GM12874 (cell line): ENCODE measurements around the gene DCUN1D2.

Source experiments
- CTCF ChIP-seq: IDR thresholded peaks from 2 replicates; pipeline ENCODE4 v1.5.1; 2011; ENCODE audit warnings: low read depth, mild to moderate bottlenecking, control low read depth, low read length, moderate library complexity; ENCODE audit not compliant: insufficient read depth

The DCUN1D2 gene

DNA sequence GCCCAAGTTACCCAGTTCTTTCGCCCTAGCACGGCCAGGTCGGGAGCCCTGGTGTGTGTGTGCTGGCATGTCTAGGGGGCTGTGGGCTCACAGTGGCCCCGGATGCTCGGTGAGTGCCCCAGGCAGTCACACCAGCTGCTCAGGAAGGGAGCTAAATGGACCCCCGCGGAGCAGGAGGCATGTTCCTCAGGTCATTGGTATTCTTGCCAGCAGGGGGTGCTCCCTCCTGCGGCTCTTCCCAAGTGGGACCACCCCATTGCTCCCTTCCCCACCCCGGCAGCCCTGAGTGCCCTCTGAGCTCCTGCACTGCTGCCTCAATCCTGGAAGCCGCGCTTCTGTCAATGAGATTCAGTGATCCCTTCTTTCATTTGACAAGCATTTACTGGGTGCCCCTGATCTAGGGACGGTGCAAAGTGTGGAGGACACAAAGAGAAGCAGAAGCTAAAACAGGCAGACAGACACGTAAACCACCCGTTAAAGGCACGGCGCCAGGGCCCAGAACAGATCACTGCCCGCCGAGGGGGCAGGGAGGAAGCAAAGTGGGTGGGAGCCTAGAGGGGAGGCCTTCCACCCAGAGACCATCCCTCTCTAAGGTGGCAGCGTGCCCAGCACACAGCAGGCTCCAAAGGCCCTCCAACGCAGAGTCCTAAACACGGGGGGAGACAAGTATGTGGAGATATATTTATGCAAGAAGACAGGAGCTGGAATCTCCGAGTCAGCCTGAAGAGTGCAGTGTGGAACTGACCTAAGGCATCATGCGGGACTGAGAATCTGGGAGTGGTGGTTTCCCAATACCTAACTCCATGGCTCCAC, 32.1 kb downstream of the DCUN1D2 start:
- peak; percentile 50 for TF ChIP-seq CTCF

GRCh38 chr13:113457510-113457909, 33.0 kb downstream of the DCUN1D2 start:
- TF ChIP-seq CTCF, result no peak

DNA sequence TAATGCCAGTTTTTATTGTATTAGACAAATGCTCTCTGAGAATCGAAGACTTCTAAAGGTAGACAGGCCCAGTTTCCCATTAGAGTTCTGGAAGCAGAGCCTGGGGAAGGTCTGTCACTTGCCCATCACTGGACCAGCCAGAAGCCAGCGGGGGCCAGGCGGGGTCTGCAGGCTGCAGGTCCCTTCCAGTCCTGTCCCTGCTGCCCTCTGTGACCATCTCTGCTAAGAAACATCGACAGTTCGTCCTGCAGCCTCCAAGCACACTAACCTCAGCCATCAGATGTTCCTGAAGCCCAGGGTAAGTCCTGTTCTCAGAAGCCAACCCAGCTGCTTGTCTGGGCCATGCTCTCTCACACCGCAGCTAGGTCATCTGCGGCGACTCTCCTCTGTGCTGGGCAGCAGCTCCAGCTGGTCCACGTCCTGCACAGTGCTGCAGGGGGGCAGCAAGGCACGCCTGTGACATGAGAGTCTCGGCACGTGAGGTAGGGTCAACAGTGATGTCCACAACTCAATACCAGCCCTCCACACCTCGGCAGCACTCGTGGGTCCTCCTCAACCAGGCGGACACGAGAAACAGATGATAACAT, 34.3 kb downstream of the DCUN1D2 start:
- no peak for TF ChIP-seq CTCF

DNA sequence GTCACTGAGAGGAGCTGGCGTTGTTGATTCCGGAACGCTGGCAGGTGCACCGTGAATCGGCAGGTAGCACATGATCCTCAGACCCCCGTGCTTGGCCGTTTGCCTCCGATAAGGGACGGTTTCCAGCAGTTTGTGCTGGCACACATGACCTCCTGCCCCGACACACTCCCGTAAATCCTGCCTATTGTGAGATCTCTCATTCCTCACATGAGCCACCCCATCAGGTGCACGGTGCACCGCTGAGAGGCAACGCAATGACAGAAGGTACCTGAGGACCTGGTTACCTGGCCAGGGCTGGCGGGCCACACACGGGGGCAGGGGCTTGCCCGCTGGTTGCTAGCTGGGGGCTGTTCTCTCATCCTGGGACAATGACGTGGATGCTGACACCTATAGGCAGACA, 35.1 kb downstream of the DCUN1D2 start:
- TF ChIP-seq CTCF, result no peak

- TF ChIP-seq CTCF, result no peak
Measured at GRCh38 chr13:113454936-113455335, 35.6 kb downstream of the DCUN1D2 start.

DNA sequence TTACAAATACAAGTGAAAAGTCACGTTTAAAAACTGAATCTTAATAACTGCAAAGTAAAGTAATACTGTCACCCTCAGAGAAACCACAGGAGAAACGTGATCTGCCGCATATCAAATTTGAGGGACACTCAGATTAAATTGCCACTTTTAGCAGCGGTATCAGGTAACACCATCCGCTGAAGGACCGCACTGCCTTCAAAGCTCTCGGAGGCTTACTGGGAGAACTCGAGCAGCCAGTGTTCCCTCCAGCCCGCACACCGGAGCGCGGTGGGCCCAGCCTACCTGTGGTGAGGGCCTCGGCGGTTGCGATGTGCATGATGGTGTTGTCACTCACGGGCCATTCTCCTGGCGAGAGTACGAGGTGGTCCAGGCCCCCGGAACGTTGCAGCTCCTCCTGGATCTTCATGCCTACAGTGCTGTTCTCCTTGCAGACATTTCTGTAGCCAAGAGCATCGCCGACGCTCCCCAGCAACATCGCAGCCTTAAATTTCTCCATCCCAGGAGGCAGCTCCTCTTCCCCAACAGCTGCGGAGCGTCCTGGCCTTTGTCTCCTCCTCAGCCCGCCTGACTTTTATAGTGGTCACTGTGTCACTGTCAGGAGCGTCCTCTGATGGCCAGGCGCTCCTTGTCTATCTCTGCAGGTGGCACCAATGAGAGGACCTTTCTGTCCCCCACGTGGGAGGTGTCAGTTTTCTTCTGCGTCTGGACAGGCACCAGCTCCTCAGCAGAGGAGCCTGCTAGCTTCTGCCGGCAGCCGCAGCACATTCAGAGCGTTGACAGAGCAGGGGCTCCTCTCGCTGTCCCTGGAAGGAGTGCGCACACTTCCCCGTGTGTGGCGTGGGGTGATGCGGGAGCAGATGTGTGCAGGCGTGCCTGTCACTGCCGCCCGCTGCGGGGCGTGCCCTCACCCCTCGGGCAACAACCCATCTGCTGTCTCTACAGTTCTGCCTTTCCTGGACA, 37.3 kb downstream of the DCUN1D2 start, which contains the start of gene ADPRHL1:
Gene ADPRHL1, minus strand, starts transcription at position 547 of the 960 bp plus-strand sequence. Its CDS starts 51 bp downstream, at position 496.
- TF ChIP-seq CTCF, result no peak

- TF ChIP-seq CTCF, result no peak
Measured at GRCh38 chr13:113452466-113452865, 38.0 kb downstream of the DCUN1D2 start.
